Embryonic facial prominence (tissue), 1 donor: ENCODE data around the gene ARID3A.

Source experiments
- DNase-seq: peaks from one replicate; pipeline ENCODE4 v3.0.0-alpha.2; 2016; ENCODE audit errors: extremely low spot score

ARID3A gene

DNA sequence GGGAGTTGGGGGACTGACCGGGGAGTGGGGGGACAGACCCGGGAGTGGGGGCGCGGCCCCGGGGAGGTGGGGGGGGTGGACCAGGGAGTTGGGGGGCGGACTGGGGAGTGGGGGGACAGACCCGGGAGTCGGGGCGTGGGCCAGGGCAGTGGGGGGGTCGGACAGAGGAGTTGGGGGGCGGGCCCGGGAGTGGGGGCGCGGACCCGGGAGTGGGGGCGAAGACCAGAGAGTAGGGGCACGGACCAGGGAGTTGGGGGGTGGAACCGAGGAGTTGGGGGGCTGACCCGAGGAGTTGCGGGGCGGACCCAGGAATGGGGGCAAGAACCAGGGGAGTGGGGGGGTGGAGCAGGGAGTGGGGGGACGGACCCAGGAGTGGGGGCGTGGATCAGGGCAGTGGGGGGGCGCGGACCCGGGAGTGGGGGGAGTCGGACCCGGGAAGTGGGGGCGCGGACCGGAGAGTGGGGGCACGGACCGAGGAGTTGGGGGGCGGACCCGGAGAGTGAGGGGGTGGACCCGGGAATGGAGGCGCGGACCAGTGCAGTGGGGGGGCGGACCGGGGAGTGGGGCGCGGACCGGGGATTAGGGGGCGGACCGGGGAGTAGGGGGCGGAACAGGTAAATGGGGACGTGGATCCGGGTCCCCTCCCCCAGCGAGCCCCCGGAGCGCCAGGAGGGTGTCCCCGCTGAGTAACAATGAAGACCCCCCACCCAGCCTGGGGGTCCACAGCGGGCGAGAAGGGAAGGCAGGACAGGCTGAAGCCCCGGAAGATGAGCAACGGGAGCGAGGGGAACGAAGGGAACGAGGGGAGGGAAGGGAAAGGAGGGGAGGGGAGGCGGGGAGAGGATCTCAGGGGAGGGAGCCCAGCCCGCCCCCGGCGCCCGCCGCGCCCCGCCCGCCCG is 13.4 kb upstream of the ARID3A start:
- no peak for DNase-seq

DNA sequence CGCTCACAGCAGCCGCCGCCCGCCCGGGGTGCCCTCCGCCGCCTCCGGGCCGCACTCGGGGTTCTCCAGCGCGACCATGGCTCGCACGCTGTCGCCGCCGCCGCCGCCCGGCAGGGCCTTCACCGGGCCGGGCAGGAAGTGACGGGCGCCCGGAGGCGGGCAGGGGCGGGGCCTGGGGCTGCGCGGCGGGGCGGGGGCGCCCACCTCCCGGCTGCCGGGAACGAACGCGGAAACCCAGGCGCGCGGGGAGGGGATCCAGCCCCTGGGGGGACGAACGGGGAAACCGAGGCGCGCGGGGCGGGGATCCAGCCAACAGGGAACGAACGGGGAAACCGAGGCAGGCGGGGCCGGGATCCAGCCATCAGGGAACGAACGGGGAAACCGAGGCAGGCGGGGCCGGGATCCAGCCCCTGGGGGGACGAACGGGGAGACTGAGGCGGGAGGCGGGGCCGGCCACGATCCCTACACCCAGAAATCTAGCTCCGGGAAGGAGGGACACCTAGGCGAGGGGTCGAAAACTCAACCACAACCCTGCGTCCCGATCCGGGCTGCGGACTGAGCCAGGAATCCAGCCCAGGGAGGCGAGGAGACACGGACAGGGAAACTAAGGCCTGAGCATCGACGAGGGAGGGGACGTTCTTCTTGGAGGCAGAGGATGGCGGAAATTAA is 12.6 kb upstream of the ARID3A start, which contains the start of gene R3HDM4:
Gene R3HDM4, minus strand, starts transcription at position 140 of the 669 bp plus-strand sequence. Its CDS starts 62 bp downstream, at position 78.
- DNase-seq, result no peak

DNA sequence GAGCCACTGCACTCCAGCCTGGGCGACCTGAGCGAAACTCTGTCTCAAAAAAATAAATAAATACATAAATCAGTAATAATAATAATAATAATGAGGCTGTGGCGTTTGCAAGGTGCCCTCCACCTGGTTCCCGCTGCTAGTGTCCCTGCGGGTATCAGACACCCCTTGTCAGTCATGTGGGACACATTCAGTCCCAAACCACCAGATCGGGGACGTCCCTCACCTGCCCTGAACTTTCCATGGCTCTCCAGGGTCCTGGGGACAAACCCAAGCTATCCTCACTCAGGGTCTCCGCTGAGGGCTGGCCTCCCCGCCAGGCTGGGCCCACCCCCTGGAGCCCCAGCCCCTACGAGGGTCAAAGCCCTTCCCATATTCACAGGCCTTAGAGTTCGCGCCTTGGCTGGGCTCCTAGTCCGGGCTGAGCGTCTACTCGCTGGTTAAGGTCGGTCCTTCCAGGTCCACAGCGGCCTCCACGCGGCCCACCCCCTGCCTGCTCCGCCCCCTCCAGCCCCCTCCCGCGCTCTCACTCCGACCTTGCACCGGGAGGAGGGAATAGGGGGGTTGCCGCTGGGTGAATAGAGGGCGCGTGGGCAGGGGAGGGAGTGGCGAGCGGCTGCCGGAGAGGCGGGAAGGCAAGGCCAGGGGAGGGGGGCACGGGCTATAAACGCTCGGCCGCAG is 9.1 kb upstream of the ARID3A start:
- no peak for DNase-seq

DNA sequence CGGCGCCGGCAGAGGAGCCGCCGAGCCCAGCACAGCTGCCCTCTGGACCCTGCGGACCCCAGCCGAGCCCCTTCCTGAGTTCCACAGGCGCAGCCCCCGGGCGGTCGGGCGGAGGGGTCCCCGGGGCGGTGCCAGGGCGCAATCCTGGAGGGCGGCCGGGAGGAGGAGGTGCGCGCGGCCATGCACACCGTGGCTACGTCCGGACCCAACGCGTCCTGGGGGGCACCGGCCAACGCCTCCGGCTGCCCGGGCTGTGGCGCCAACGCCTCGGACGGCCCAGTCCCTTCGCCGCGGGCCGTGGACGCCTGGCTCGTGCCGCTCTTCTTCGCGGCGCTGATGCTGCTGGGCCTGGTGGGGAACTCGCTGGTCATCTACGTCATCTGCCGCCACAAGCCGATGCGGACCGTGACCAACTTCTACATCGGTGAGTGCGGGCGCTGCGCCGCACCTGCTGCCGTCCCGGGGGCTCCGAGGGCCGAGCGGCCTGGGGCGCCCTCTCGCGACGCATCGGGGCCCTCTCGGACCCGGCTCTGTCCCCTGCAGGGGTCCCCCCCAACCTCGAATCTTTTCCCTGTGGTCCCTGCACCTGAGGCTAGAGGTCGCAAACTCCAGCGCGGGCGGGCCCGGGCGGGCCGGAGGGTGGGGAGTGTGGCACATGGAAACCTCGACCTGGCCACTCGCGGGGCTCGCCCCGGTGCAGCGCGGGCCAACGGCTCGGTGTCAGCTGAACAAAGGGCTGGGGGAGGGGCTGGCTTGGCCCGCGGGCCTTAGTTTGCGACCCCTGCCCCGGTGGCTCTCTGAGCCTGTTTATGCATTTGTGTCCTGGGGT is 8.3 kb upstream of the ARID3A start, which contains the start of gene KISS1R:
Gene KISS1R, plus strand, starts transcription at position 11 of the 829 bp plus-strand sequence. Its CDS starts 170 bp downstream, at position 181.
- no peak for DNase-seq

DNA sequence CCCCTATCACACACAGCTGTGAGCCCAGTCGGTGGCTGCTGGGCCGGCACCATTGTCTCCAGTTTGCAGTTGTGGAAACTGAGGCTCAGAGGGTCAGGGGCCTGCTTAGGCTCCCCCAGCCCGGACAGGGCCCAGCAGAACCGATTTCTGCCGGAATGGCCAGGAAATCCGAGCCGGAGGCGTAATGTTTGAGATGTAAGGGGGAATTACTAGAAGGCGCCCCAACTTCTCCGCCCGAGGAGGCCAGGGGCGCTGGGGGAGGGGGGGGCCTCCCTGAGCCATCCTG is 7.7 kb upstream of the ARID3A start:
- no peak for DNase-seq

DNA sequence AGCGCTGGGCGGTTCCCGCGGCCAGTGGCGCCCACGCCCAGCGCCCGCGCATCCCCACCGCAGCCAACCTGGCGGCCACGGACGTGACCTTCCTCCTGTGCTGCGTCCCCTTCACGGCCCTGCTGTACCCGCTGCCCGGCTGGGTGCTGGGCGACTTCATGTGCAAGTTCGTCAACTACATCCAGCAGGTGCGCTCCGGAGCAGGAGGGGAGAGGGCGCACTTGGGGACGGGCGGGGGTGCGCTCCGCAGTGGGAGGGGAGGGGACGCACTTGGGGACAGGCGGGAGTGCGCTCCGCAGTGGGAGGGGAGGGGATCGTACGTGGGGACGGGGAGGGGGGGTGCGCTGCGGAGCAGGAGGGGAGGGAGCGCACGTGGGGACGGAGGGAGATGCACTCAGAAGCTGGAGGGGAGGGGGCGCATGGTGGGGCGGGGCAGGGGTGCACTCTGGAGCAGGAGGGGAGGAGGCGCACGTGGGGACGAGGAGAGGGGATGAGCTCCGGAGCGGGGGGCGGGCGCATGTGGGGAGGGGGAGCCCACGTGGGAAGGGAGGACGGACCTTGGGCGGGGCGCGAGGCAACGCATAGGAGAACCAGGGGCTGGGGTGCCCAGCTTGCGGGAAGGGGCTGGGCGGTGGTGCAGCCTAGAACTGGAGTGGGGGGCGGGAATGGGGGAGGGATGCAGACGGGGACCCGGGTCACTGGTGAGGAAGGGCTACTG is 7.2 kb upstream of the ARID3A start:
- no peak for DNase-seq

DNA sequence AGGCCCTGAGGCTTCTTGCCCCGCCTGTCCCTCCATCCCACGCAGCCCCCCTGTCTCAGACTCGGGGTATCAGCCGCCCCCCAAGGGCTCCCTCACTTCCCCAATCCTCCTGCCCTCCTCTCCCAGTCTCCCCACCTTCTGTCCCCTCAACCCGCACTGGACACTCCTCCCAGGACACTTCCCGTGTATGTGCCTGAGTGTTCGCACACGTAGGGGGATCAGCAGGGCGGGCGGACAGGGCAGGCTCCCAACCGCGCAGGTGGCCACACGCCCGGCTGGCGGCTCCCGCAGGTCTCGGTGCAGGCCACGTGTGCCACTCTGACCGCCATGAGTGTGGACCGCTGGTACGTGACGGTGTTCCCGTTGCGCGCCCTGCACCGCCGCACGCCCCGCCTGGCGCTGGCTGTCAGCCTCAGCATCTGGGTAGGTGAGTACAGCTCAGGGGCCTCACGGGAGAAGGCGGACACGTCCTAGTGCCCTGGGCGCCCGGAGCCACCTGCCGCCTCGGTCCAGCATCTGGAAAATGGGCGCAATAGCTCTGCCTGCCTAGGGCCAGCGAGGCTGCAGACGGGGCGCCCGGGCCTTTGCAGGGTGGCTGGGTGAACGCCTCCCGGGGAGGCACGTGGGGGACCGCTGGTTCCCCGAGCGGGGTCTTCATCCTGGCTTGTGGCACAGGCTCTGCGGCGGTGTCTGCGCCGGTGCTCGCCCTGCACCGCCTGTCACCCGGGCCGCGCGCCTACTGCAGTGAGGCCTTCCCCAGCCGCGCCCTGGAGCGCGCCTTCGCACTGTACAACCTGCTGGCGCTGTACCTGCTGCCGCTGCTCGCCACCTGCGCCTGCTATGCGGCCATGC is 6.4 kb upstream of the ARID3A start:
- DNase-seq, result no peak

DNA sequence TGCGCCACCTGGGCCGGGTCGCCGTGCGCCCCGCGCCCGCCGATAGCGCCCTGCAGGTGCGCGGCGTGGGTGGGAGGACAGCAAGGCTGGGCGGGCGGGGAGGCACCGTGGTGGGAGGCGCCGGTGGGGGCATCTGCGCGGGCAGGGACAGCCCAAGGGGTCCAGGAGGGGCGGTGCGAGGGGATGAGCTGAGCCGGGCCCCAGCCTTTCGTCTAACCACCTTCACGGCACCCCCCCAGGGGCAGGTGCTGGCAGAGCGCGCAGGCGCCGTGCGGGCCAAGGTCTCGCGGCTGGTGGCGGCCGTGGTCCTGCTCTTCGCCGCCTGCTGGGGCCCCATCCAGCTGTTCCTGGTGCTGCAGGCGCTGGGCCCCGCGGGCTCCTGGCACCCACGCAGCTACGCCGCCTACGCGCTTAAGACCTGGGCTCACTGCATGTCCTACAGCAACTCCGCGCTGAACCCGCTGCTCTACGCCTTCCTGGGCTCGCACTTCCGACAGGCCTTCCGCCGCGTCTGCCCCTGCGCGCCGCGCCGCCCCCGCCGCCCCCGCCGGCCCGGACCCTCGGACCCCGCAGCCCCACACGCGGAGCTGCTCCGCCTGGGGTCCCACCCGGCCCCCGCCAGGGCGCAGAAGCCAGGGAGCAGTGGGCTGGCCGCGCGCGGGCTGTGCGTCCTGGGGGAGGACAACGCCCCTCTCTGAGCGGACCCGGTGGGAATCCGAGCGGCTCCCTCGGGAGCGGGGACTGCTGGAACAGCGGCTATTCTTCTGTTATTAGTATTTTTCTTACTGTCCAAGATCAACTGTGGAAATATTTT is 5.6 kb upstream of the ARID3A start:
- DNase-seq, result no peak

DNA sequence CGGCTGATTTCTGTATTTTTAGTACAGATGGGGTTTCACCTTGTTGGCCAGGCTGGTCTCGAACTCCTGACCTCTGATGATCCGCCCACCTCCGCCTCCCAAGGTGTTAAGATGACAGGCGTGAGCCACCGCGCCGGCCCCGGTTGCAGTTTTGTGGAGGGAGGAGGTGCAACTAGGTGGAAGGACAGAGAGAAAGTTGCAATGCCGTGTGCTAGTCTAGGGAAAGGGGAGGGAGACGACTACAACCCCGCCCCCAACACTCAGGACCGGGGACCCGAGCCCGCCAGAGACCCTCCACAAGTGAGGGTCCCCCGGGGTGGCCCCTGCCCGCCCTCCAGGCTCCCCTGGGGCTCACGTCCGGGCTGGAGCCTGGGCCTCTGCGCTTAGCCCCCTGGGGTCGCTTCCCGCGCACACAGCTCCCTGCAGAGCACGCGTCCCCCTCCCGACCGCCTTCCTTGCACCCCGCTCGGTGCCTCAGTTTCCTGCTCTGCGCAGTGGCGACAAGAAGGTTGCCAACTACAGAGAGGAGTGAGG is 1.2 kb upstream of the ARID3A start:
- no peak for DNase-seq

DNA sequence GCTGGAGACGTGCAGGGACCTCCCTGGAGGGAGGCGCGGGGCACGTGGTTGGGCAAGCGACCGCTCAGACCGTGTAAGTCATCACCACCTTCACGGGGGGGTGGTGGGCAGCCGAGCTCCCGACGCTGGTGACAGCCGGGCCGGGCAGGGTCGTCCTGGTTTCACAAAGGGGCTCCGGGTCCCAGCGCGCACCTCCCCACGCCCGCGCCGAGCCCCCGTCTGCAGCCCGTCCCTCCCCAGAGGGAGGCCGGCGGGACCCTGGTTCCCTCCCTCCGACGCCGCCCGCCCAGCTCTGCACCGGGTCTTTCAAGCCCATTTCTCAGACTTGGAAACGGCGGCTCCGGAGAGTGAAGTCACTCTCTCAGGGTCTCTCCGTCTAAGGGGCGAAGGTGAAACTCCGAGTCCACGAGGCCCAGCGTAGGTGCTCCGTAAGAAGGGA is 729 bp upstream of the ARID3A start:
- DNase-seq, result no peak

DNA sequence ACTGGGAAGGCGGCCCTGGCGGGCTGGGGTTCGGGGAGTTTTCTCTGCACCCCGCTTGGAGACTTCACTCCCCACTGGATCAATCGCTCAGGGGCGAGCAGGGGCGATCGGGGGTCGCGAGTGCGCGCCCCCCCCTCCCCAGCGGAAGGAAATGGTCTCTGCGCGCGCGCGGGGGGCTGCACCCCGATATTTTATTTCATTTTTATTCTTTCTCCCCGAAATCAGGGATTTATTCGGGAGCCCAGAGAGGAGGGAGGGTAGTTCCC is 421 bp downstream of the ARID3A start:
- DNase-seq, result no peak

DNA sequence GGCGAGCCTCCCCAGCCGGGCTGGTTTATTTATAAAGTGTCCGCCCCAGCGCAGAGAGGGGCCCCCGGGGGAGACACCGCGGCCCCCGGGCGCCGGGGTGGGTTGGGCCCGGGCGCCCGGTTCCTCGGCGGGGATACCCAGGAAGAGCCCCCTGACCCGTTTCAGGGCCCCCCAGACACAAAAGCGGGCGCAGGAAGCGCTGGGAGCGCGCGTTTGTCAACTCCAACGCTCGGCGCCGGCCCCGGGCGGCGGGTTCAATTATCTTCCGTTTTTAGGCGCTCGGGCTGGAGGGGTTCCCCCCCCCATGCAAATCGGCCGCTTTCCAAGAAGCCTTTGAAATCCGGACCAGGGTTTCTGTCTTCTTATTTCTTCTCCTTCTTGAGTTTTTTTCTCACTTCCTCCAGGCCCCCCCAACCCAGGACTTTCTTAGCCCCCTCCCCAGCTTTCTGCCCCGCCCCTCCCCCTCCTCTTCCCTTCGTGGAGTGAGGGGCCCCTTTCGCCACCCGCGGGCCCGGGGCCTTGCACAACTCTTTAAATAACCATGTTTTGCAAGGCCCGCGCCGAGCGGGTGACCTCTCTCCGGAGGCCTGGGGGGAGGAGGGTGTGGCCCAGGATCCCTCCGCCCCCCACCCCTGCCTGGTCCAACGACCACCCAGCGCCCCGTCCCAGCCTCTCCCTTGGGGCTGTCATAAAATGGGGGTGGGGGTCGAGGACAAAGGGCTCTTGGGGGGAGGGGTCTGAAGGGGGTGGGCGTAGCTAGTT is 935 bp downstream of the ARID3A start:
- DNase-seq, result no peak

DNA sequence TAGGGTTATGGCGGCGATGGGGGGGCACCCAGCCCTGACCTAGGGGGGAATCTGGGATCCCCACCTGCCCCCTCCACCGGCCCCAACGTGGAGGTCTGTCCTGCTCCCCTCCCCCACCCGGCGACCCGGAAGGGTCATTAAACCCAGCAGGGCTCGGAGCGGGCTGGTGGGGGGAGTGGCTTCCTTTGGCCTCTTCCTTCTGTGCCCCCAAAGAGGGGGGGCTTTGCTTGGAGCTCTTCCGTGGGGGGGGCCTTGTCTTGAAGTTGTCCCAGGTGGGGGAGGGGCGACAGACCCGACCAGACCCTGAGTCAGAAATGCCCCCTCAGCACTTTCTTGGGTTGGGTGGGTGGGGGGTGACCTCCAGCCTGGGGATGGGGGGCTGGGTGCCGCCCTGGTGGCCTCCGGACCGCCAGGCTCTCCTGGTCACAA is 1.5 kb downstream of the ARID3A start:
- DNase-seq, result no peak

DNA sequence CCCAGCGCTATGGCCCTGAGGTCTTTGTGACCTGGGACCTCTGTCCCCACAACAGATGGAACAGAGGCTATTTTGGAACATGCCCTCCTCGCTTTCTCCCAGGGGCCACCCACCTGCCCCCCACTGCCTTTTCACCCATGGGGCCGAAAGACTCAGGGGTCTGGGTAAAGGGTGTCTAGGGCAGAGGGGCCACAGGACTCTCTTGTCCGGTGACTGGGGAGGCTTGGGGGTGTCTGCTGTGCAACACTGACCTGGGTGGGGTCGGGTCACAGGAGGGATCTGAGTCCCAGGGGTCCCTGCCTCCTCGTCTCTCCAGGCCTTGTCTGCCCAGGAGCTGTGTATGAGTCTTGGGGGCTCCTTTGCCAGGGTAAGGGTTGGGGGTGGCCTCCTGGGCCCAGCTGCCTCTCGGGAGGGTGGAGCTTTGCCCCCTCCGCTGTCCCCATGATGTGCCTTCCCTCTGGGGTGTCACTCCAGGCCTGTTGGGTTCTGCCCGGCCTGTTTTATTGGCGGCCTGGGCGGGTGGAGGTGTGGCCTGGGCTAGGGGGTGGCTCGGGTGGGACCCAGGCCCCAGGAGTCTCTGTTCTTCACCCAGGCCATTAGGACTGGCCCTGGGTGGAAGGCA is 2.1 kb downstream of the ARID3A start:
- no peak for DNase-seq

DNA sequence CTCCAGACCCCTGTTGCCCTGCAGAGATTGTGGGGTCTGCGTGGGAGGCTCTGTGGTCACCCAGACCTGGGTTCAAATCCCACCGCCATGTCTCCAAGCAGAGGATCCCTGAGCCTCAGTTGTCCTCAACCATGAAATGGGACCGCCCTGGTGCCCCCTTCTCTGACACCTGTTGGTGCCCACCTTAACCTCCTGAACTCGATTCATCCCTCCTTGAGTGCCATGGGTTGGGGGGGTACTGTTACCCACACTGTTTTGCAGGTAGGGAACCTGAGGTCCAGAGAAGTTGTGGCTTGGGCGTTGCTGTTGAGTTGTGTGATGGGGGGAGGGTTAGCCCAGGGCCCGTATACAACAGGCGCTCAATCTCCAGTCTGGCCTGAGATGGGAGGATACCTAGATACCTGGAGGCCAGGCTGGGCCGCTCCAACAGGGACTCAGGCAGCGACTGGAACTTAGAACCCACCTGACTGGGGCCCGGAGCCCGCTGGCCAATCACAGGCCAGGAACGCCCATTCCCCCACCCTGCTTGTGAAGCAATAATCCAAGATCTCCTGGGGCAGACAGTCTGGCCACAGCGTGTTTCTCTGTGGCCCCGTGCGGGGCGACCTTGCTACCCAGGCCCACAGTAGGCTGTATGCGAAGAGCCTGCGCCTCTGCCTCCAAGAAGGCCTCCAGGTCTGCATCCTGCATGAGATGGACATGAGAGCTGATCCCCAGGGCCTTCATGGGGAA is 2.8 kb downstream of the ARID3A start:
- DNase-seq, result no peak

DNA sequence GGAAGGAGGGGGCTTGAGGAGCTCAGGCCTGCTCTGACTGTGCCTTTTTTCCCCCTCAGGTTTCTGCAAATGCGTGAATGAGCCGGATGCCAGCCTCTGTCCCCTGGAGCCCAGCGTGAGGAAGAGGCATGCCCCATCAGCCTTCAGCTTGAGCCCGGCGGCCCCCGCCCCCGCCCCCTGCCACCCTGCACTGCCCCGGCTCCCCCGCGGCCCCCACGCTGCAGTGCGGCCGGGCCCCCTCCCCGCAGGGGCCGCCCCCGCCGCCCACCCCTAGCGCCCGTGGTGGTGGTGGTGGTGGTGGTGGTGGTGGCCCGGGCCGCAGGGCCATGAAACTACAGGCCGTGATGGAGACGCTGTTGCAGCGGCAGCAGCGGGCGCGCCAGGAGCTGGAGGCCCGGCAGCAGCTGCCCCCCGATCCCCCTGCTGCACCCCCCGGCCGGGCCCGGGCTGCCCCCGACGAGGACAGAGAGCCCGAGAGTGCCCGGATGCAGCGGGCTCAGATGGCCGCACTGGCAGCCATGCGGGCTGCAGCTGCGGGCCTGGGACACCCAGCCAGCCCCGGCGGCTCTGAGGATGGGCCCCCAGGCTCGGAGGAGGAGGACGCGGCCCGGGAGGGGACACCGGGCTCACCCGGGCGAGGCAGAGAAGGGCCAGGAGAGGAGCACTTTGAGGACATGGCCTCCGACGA is 3.5 kb downstream of the ARID3A start:
- no peak for DNase-seq

DNA sequence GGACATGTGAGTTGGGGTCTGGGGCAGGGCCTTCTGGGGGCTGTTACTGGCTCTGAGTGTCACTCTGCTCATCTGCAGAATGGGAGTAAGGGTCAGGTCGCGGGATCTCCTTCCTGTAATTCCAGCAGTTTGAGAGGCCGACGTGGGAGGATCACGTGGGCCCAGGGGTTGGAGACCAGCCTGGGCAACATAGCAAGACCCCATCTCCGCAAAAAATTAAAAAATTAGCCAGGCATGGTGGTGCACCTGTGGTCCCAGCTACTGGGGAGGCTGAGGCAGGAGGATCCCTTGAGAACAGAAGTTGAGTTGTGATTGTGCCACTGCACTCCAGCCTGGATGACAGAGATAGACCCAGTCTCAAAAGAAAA is 4.0 kb downstream of the ARID3A start:
- no peak for DNase-seq
